DMS 273 (cell line): ENCODE data around the gene CDH4.

ENCODE experiments used
- DNase-seq: peaks from one replicate; lab custom pipeline; 2025; ENCODE audit not compliant: unreplicated experiment; lab: John Stamatoyannopoulos, UW

The CDH4 gene

DNA sequence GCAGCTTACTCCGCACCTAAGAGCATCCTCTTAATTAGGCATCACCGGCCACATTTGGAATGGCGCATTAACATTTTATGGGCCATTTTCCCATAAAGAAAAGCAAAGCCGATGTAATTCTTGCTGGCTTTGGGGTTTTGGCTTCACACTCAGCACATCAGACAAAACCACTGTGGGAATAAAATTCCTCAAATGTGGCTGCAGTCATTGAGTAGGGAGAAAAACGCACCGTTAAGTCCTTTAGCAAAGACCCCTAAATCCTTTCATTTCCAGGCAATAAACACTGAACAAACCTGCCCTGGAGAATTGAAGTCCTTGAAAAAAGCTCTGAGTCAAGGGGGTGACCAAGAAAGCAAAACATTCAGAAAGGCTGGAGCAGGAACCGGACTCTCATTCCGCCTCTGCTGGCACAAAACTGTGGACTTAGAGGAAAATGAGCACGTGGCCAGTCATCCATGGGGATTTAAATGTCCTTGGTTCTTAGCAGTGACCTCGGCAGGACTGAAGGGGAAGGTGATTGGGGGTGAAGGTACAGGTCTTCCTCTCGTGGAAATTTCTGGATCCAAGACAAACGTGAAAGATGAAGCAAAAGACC lies 102.9 kb downstream of the CDH4 start:
- DNase-seq: no peak

DNA sequence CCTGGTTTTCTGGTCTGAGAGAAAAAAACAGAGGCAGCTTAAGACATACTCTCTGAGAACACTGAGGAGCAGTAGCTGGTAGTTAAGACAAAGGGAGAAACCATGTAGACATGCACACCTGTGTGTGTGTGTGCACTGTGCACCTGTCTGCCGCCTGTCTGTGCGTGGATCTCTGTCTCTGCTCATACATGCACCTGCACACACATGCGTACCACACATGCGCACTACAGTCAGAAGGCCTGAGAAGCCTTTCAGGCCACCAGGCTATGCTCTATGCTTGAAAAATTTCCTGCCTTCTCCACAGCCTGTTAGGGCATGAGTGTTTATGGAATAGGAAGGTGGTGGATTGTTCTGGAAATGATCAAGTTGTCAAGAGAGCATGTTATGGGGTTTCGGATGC lies 103.5 kb downstream of the CDH4 start:
- no peak for DNase-seq

DNA sequence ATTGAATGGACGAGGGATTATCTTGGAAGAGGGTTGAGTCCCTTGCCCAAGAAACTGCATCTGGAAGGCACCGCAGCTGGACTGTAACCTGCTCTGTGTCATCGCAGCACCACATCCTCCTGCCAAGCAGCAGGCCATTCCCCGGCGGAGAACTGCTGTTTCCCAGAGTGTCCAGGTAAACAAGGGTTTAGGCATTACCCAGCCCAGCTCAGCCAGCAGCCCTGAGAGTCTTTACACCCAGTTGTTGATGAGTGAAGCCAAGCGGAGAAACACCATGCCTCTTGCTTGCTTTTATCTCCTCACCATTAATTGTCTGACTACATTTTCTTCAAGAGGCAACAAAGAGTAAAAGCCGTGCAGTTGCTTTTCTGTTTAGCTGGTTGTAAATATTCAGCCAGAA lies 104.1 kb downstream of the CDH4 start:
- DNase-seq: no peak

DNA sequence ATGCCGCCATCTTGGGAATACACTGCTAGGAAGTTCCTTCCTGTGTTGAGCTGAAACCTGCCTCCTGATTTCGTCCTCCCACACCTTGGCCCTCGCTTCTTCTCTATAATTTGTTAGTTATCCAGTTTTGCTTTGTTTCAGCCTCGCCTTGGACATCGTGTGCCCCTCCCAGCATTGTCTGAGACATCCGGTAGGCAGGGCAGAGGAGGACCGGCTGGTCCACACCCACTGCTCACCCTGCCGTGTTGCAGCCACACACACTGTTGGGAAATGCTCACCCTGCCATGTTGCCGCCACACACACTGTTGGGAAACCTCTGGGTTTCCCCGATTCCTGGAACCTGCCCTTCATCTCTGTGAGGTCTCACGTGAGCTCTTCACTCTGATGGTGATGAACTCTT lies 105.1 kb downstream of the CDH4 start:
- no peak for DNase-seq

DNA sequence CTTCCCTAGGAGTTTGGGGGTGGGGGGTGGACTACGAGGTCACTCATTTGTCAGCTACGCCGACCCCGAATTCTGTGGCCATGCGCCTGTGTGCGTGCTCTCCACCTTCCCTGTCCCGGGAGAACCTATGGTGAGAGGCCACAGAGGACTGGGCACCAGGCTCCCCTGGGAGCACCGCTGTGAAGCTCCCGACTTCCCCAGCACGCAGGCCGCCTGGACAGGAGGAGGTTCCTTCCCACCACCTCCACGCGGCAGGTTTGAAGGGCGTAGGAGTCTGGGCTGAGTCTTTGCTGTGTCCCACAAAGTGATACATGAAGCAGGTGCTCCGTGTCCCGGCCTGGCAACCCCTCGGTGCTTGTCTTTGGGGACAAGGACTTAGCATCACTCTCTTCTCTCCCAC lies 107.2 kb downstream of the CDH4 start:
- DNase-seq: no peak

DNA sequence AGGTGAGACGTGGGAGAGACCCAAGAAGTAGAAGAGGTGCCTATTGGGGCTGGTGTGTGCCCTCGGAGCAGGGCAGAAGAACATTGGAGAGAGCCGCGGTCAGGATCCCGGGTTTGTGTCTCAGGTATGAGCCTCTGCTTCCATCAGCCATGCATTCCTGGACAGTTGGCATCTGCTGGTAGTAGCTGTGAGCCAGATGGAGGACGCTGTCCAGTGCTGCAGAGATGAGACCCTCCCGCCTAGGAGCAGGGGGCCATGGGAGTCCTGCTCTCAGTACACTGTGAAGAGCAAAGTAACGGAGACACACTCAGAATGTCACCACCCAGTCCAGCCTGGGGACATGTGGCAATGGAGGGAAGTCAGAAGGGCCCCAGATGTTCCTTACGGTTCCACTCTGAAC lies 108.2 kb downstream of the CDH4 start:
- no peak for DNase-seq

DNA sequence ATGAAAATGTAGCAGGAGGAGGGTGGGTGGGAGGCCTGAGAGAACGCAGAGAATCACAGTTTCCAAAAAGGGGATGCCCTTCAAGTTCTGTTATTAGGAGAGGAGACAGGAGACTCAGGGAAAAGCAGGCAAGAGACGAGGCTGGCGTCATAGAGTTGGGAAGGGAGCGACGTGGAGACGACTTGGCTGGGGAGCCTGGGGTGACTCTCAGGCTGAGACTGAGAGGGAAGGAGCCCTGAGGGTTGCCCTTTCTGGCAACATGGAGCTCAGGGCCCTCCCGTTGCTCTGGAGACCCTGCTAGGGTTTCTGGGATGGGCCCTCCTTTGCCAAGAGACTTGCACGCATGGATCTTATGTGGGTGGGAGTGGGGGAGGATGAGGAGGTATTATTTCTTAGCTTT lies 108.9 kb downstream of the CDH4 start:
- no peak for DNase-seq

DNA sequence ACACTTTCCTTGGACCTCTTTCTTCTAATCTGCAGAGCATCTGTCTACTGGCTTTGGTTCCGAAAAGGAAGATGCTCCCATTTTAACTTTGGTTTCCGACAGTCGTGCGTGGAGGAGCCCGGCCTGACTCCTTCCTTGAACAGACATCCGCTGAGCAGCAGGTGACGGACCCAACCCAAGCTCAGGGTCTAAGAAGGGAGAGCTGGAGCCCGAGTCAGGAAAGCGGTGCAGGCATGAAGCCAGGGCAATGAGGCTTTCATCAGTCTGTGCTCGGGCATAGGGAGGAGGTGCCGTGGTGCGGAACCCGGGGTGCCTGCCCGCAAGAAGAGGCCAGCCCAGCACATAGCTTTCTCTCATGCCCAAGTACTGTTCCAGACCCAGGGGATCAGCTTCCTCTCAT lies 109.4 kb downstream of the CDH4 start:
- DNase-seq: no peak

DNA sequence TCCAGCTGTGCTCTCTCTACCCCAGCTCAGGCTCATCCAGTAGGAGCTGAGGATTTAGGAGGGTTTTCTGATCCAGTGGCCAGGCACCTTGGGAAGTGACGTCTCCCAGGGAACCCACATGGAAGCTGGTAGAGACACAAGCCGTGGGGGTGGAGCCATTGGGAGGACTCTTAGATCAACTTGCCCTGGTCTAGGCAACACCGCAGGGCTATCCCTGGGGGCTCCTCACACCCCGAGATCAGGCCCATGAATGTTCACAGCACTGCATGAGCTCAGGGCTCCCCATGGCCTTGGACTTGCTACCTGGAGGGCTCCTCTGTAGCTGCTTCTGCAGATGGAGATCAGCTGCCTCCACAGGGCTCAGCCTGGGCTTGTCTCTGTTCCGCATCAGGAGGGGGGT lies 112.1 kb downstream of the CDH4 start:
- DNase-seq: no peak

DNA sequence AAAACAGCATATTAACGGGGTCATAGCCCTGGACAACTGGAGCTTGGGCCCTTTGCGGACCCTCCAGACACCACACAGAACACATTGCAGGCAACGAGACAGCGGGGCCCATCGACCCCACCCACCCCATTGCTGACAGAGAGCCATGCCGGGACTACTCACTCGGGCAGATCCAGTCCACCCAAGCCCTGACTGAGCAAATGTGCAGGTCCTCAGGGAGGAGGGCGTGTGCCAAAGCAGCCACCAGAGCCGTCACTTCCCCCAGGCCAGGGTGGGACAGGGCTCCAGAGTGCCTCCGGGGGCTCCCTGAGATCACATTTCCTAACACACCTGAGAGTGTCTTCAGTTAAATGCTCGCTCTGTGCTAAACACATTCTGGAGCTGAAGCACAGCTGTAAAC lies 114.9 kb downstream of the CDH4 start:
- DNase-seq: no peak

DNA sequence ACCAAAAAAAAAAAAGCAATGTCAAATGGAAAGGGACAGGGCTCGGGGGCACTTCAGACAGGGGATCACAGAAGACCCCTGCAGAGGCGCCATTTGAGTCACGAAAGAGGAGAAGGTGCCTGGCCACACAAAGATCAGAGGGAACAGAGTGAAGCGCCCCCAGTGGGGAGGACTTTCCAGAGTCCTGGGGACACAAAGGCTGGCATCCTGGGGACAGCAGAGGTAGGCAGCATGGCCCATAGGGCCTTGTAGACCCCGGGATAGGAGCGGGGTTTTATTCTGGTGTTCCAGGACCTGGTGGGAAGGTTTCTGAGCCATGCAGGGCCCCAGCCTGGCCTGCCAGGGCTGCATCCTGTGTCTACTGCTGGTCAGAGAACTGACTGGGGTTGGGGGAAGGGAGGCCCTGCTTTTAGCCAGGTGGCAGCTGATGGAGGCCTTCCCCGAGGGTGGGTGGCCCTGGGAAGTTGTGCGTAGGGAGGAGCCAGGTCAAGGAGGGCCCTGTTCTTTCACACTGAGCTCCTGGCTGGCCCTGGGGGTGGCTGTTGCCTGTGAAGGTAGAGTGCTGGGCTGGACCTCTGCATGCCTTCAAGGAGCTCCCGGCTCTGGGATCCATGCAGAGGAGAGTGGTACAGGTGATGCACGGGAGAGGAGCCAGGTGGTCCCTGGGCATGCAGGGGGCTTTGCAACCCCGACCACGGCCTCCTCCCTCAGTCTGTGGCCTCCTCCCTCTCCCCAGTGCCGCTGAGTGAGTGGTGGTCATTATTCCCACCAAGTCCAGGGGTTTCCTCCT lies 117.9 kb downstream of the CDH4 start:
- DNase-seq: no peak

DNA sequence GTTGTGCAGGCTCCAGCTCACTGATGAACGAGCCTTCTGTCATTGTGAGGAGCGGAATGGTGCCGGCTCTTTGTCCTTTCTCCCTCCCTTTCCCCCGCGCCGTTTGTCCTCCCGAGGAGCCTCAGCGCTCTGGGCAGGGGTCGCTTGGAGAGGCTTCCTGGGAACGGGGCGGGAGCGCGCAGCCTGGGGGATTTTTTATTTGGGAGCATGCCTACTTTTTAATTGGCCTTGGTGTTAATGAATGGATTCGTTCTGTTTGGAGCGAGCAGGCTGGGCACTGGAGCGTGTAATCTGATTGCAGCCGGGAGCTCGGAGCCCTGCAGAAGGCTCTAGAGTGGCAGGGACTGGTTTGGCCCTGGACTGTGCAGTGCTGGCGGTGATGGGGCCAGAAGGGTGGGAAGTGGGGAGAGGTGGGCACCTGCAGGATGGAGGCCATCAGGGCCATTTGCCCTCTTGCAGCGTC lies 118.8 kb downstream of the CDH4 start:
- DNase-seq: no peak

DNA sequence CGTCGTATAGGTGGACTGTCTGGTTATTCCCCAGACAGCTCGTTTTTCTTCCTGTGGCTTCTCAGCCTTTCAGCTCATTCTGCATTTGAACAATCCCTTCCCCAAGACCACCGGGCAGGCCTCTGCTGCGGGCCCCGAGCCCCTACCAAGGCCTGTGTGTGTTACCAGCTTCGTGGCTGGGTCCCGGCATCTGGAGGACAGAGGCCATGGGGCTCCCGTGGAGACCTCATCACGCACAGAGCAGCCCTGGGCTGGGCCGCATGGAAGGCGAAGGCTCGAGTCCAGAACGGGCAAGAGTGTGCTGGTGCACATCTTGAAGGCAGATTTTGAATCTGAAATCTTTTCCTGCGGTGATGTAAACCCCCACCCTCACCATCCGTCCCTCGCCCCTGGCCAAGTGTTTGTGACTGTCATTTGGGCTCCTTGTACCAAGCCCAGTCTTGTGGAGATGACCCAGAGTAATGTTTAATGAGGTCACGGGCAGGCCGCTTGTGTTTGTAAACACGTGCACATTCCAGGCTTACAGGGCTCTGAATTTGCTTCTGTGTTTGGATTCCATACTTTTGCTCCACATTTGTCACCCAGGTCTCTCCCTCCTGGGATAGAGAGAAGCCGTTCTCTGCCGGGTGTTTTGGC lies 119.6 kb downstream of the CDH4 start:
- DNase-seq: no peak

DNA sequence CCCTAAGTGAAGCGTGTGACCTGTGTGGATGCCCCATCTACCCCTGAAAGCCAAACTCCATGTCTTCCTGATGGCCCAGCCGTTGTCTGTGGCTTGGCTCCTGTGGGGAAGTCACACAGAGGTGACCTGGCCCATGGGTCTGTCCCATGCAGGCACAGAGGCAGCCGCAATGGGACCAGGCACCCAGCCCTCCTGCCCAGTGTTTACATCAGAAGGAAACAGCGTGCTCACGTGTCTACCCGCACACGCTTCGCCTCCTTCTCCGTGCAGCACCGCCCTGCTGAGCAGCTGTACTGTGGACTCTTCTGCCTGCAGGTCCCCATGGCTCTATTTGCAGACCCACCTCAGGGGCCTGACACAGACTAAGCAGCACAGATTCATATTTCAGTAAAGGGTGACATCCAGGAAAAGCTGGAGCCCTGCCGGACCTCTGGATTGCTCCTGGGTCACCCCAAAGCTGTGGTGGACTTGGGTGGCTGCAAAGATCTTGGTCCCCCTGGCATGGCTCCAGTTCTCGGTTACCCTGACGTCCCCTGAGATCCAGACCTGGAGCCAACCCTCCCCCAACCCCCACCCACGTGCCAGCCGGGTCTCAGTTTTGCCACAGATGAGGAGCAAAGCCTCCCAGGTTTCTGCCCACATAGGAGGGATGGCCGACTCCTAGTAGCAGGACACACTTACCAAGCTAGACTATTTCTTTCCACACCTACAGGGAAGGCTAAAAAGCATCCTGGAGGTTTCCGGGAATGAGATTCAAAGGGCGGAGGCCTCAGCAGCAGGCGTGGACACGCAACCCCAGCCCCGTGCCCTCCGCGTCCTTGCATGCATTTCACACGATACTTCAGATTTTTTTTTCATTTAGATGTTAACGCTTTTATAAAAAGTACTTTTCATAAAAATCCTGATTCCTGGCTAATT lies 120.3 kb downstream of the CDH4 start:
- no peak for DNase-seq

DNA sequence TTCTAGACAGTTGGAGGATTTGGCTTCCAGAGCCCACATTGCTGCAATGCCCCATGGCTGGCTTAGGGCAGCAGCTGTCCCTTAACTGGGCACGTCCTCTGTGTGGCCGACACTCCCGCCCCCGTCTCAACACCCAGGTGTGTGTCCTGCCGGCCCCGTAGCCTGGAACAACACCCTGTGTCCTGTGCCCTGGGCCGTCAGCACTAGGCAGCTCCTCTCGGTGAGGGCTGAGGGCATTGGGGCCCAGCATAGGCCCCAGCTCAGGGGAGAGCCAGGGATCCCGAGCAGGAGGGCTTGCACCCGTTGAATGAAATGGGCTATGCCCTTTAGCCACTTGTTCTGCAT lies 121.0 kb downstream of the CDH4 start:
- DNase-seq: no peak

DNA sequence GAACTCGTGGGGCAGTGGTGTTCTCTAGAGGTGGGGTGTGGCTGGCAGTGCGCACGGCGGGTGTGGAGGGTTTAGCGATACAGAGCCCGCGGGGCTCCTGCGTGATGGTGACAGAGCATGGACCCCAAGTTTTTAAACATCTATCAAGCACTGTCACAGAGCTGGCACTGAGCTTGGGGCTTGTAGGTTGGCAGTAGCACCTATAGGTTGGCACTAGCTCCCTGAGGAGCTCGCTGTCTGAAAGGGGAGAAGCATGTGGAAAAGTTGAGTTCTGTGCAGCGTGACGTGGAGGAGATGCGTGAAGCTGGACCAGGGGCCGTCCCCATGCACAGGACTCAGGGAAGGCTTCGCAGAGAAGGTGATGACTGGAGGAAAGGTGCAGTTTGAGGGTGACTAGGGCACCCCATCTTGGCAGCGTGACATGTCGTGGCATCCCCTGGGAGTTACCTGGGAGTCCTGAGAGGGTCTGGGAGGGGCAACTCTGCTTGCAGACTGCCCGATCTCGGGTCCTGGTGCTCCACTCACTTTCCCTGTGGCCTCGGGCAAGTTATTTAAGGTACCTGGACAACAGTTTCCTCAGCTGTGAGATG lies 122.0 kb downstream of the CDH4 start:
- DNase-seq: no peak

DNA sequence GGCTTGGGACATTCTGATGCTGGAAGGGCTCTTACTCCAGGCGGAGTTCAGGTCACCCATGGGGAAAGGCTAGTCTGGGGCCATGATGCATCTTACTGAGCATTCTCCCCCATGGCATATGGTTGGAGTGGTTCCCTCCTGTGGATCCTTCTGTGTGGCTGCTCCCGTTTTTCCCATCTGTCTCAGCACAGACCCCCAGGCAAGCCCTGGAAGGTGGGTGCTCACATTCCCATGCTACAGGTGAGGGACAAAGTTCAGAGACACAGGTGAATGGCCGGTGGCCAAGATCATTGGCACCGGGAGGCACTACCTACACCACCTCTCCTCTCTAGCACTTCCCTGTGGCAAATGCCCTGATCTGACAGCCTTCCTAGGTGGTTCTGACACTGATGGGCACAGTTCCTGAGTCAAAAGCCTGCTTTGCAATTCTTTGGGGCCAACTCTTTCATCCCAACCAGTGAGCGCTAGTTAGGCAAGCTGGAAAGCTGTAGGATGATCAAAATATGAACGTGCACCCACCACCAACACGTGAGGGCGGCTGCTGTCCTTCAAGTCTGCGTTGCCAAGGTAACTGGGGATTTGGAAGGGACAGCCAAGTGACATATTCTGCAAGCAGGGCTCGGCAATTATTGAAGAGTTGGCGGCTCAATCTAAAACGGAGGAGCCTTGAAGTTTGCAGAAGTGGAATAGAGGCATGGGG lies 124.6 kb downstream of the CDH4 start:
- no peak for DNase-seq

DNA sequence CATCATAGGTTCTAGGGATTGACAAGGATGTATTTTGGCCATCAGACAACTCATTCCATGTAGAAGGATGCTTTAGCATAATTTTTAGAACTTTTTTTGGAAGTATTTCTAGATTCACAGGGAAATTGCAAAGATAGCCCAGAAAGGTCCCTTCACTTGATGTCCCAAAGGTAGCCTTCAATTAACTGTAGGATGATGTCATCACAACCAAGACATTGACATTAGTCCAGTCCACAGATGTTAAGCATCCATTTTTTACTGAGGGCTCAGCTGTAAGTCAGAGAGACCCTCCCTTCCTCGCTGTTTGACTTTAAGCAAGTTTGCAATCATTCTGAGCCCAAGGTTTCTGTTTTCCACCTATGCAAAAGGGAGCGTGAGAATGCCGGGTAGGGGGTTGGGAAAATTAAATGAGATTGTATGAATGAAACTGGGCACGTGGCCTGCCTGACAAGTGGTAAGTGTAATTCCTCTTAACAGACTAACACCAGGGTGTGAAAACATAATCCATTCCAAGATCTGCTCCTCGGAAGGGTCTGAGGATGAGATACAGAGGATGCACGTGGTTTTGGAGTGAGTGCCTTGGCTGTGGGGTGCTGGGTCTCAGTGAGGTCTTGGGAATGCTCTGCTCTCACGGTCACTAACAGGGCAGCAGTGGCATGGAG lies 126.8 kb downstream of the CDH4 start:
- DNase-seq: no peak

DNA sequence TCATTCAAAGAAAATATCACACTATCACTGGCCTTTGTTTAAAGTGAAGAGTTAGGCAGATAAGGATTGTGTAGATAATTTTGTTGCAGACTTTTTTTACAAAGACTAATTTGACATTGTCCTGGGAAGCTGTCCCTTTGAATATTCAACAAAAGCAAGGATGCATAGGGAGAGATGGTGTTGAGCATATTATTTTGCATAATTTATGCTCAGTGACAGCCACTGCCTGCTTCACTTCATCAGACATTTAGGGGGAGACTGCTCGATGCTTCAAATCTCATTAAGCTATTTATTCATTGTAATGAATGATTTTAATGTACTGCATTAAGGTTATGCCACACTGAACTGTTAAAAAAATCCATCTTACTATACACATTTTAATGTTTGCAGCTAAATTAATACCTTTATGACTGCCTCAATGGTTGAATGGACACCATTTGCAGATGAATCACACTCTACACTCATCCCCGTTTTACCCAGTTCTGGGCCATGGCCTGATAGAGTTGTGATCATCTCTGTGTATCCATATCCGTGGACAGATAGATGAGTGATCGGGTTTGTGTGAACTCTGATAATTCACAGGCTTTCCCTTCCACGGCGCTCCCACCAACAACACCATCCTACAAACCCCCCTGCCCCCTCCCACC lies 128.0 kb downstream of the CDH4 start:
- no peak for DNase-seq

DNA sequence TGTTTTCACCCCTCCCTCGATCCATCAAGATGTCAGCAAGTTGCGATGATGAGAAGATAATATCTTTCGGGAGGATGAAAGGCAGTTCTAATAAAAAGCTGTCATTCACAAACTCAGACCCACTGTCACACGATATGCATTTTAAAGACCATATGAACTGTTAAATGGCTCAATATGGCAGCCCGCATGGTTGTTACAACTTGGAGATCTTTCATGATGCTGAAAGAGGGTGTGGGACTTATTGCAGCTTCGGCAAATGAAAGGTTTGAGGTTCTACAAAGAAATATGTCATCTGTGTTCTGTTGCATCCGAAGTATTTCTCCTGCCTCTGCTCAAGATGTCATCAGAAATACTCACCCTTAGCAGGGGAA lies 128.5 kb downstream of the CDH4 start:
- no peak for DNase-seq
